GM12878 (cell line): Measurements from ENCODE around the gene MAD1L1. TPM values are rescaled to one million over a fixed set of nuclear protein-coding genes. Genes with fewer than 3 reads are reported as not detected.
A peak's percentile ranks its signal among the peaks of the same experiment; 100 is the strongest.
"Not testable (repeated sequence)": the region's sequence is repeated elsewhere in the genome, so short reads cannot be mapped to it uniquely, and the experiment has no call there.

Source experiments
- ATAC-seq: fragments of 200-7000 bp; cut with Tn5 transposase; 3 replicates; pipeline ENCODE4 v1.9.1; 2020; ENCODE audit warnings: mild to moderate bottlenecking, moderate library complexity
- BruUV-seq: library from RNA; stranded (reverse); fragments of 400-500 nt; replicated peaks from 2 replicates; lab custom pipeline; 2021; lab: Mats Ljungman, UMichigan
- CTCF ChIA-PET: fragments of 300-600 bp; sonication (Branson Sonifier 250); formaldehyde crosslinking; extraction: SDS; loops from one replicate; lab custom pipeline; 2021; ENCODE audit warnings: inconsistent platforms; lab: Yijun Ruan, JAX
- POLR2A ChIA-PET: fragments of 350-600 bp; formaldehyde crosslinking; extraction: SDS; loops from one replicate; lab custom pipeline; 2021; ENCODE audit warnings: inconsistent platforms; lab: Charles Lee
- RAD21 ChIA-PET: fragments of 300-600 bp; sonication (Branson Sonifier 250); formaldehyde crosslinking; loops from one replicate; lab custom pipeline; 2023; ENCODE audit warnings: antibody characterized with exemption; ENCODE audit not compliant: unreplicated experiment; lab: Charles Lee
- SMC1A ChIA-PET: fragments of 300-600 bp; sonication (Branson Sonifier 250); formaldehyde crosslinking; loops from one replicate; lab custom pipeline; 2023; ENCODE audit not compliant: unreplicated experiment, uncharacterized antibody; lab: Charles Lee
- DNase-seq: peaks from one replicate; pipeline ENCODE4 v3.0.0-alpha.2; 2011; ENCODE audit warnings: low read depth, low spot score
- FAIRE-seq: peaks from 3 replicates; lab custom pipeline; 2011; peaks lifted over from hg19 to GRCh38; lab: Jason Lieb, UNC
- H2AFZ ChIP-seq: 2 replicates; pipeline ENCODE4 v1.6.0; 2011; ENCODE audit warnings: low read depth, low read length, control low read depth; ENCODE audit not compliant: control insufficient read depth
- H3K27ac ChIP-seq: 2 replicates; pipeline ENCODE4 v1.5.1; 2011; ENCODE audit warnings: control low read depth; ENCODE audit not compliant: control insufficient read depth, insufficient read depth
- H3K27me3 ChIP-seq, 2 experiments: replicated peaks in 1 of 2; 2 replicates each; pipeline versions ENCODE4 v1.6.0 to v1.6.1; 2011; ENCODE audit warnings: low read length in 1 of 2; ENCODE audit not compliant: control insufficient read depth in 2 of 2, insufficient read depth in 2 of 2
- H3K36me3 ChIP-seq, 2 experiments: 2 replicates each; pipeline ENCODE4 v1.5.1; 2011; ENCODE audit warnings: low read length in 1 of 2; ENCODE audit not compliant: control insufficient read depth in 2 of 2, insufficient read depth in 2 of 2
- H3K4me1 ChIP-seq: 2 replicates; pipeline ENCODE4 v1.6.1; 2011; ENCODE audit warnings: mild to moderate bottlenecking, low read length, moderate library complexity, mixed read lengths; ENCODE audit not compliant: control insufficient read depth, insufficient read depth
- H3K4me2 ChIP-seq: 2 replicates; pipeline ENCODE4 v1.6.0; 2011; ENCODE audit warnings: control low read depth; ENCODE audit not compliant: control insufficient read depth, insufficient read depth
- H3K4me3 ChIP-seq: fragments of 200-600 bp; sonication (generic); 2 replicates; pipeline ENCODE4 v1.5.1; 2016
- H3K79me2 ChIP-seq: 2 replicates; pipeline ENCODE4 v1.6.0; 2011; ENCODE audit warnings: low read length; ENCODE audit not compliant: control insufficient read depth, insufficient read depth
- H3K9ac ChIP-seq: 2 replicates; pipeline ENCODE4 v1.8.0; 2011; ENCODE audit warnings: low read length, control low read depth, mixed read lengths; ENCODE audit not compliant: control insufficient read depth, insufficient read depth
- H3K9me3 ChIP-seq: replicated peaks from 3 replicates; pipeline ENCODE4 v1.5.1; 2011; ENCODE audit warnings: mild to moderate bottlenecking, low read length; ENCODE audit not compliant: control insufficient read depth, insufficient read depth
- H4K20me1 ChIP-seq: 2 replicates; pipeline ENCODE4 v1.6.0; 2011; ENCODE audit not compliant: control insufficient read depth, insufficient read depth
- WGBS: methylation state at CpG from one replicate; pipeline ENCODE4 v1.1.6; 2016; ENCODE audit warnings: low lambda C conversion rate; ENCODE audit not compliant: insufficient replicate concordance, insufficient coverage; ENCODE audit errors: missing lambda C conversion rate; 5-methylcytosine and 5-hydroxymethylcytosine counted together
- in situ Hi-C: fragments of 300-500 bp; cut with MboI; formaldehyde crosslinking; loops from 9 replicates; pipeline ENCODE4 v1.14.3; 2018; ENCODE audit warnings: mixed read lengths
- intact Hi-C: fragments of 100-400 bp; cut with micrococcal nuclease; formaldehyde crosslinking; loops from one replicate; pipeline ENCODE4 v1.14.2; 2022; ENCODE audit not compliant: unreplicated experiment
- polyA plus RNA-seq, 11 experiments: library from polyadenylated mRNA; depleted of rRNA in 4 of 11; unstranded in 6 of 11; stranded (reverse) in 5 of 11; fragments of >200 nt; fragmentation: Nextera tagmentation in 4 of 11; fragmentation: Illumina TruSeq in 1 of 11; extraction: Ambion mirVana in 4 of 11; extraction: Trizol in 1 of 11; gene quantifications; 1 replicate in 1 of 11; 2 replicates in 10 of 11; pipeline versions ENCODE4 v1.2.1 to v1.2.3, GENCODE V29; 2011 to 2016; ENCODE audit warnings: inconsistent platforms in 2 of 11, missing spikeins in 2 of 11, low read depth in 1 of 11
- total RNA-seq, 4 experiments: library from RNA; depleted of rRNA in 3 of 4; stranded (reverse); fragments of >200 nt in 3 of 4; fragmentation: Illumina TruSeq in 1 of 4; extraction: Trizol in 1 of 4; gene quantifications; 2 replicates each; pipeline versions ENCODE4 v1.2.1 to v1.2.3, GENCODE V29; 2013 to 2021

MAD1L1 gene
- total and polyA plus RNA-seq, 10 of the 15 experiments (the other 5 are each of a cell fraction or from before 2014, with no cell fraction given) = 2.2 to 76.8 (median 38.3) TPM

GRCh38 chr7:1875392-1876199, 357.1 kb downstream of the MAD1L1 start:
- H4K20me1 ChIP-seq, H3K4me3 ChIP-seq, H3K27ac ChIP-seq, in situ Hi-C loops, H3K79me2 ChIP-seq, POLR2A ChIA-PET, H3K4me1 ChIP-seq, intact Hi-C loops, DNase-seq, SMC1A ChIA-PET, CTCF ChIA-PET, FAIRE-seq, BruUV-seq, H3K9me3 ChIP-seq, H2AFZ ChIP-seq, RAD21 ChIA-PET, H3K9ac ChIP-seq, H3K27me3 ChIP-seq, H3K4me2 ChIP-seq: not testable (repeated sequence)
- H3K36me3 ChIP-seq = peaks cover 2 to 11% of the 10 kb centered on the region in 2 experiments; a peak in 3 of 4 replicates
- ATAC-seq = peak; percentile 66; the same call in 2 of the 3 replicates
- WGBS = 82% methylated on average over 25 of the region's 29 CpGs

GRCh38 chr7:1874590-1875391, 358.0 kb downstream of the MAD1L1 start:
- H3K4me3 ChIP-seq, POLR2A ChIA-PET, FAIRE-seq, H3K9ac ChIP-seq, H2AFZ ChIP-seq, H3K79me2 ChIP-seq, H3K9me3 ChIP-seq, H3K27me3 ChIP-seq, DNase-seq, RAD21 ChIA-PET, H4K20me1 ChIP-seq, H3K27ac ChIP-seq, H3K4me2 ChIP-seq, BruUV-seq, H3K4me1 ChIP-seq, H3K36me3 ChIP-seq, in situ Hi-C loops, SMC1A ChIA-PET, ATAC-seq, CTCF ChIA-PET, intact Hi-C loops: not testable (repeated sequence)
- 84% methylated on average over 16 of the region's 21 CpGs for WGBS
